ENCODE data around the gene PRC1. TPM values are rescaled to one million over a fixed set of nuclear protein-coding genes. Genes with fewer than 3 reads are reported as not detected.

The PRC1 gene
- polyA plus RNA-seq, 1 donor from 2014 or later: 18.2 TPM

GRCh38 chr15:90966262-90966661, 28.1 kb downstream of the PRC1 start:
- TF ChIP-seq POLR2AphosphoS5 (IDR thresholded peaks at IDR 0.05) (no peak), CTCF (IDR thresholded peaks at IDR 0.05; ENCODE audit: poor library complexity, severe bottlenecking) (no peak), EP300 (conservative IDR thresholded peaks at IDR 0.05; ENCODE audit: poor library complexity, severe bottlenecking) (no peak), REST (IDR thresholded peaks at IDR 0.05; ENCODE audit: borderline replicate concordance) (no peak), TAF1 (IDR thresholded peaks at IDR 0.05; ENCODE audit: low read depth) (no peak)
- Histone ChIP-seq H3K27ac (ENCODE audit: low read length) (no peak overlapping the region), H3F3A (ENCODE audit: insufficient read depth, low read length, poor library complexity, severe bottlenecking) (no peaks in the 10 kb centered on the region), H2AFZ (ENCODE audit: low read depth, low read length) (no peak overlapping the region), H4K20me1 (ENCODE audit: insufficient read depth) (no peaks in the 10 kb centered on the region), H3K79me2 (replicated peaks; ENCODE audit: insufficient read depth, low read length) (no peaks in the 10 kb centered on the region), H3K4me3 (ENCODE audit: low read length) (no peak overlapping the region), H3K36me3 (ENCODE audit: insufficient read depth, low read length) (no peaks in the 10 kb centered on the region), H3K9me3 (ENCODE audit: low read length) (no peaks in the 10 kb centered on the region), H3K9ac (ENCODE audit: low read length) (no peak overlapping the region), H3K27me3 (ENCODE audit: insufficient read depth, low read depth, low read length) (no peaks in the 10 kb centered on the region), H3K4me2 (ENCODE audit: low read length) (no peak overlapping the region), H3K9me2 (ENCODE audit: insufficient read depth, low read length) (no peaks in the 10 kb centered on the region)

GRCh38 chr15:90962021-90962420, 32.3 kb downstream of the PRC1 start:
- H3K27ac ChIP-seq (ENCODE audit: low read length): no peak overlapping the region

More at GRCh38 chr15:90962021-90962420, 32.3 kb downstream of the PRC1 start:
- H3K9me2 ChIP-seq (ENCODE audit: insufficient read depth, low read length): no peaks in the 10 kb centered on the region
- peaks cover 3% of the 10 kb centered on the region for H3K27me3 ChIP-seq (ENCODE audit: insufficient read depth, low read depth, low read length)
- no peaks in the 10 kb centered on the region for H3F3A ChIP-seq (ENCODE audit: insufficient read depth, low read length, poor library complexity, severe bottlenecking)
- H2AFZ ChIP-seq (ENCODE audit: low read depth, low read length): no peak overlapping the region
- H3K9me3 ChIP-seq (ENCODE audit: low read length): no peaks in the 10 kb centered on the region
- no peak overlapping the region for H3K9ac ChIP-seq (ENCODE audit: low read length)
- H3K4me3 ChIP-seq (ENCODE audit: low read length): no peak overlapping the region
- H4K20me1 ChIP-seq (ENCODE audit: insufficient read depth): no peaks in the 10 kb centered on the region
- H3K79me2 ChIP-seq (replicated peaks; ENCODE audit: insufficient read depth, low read length): no peaks in the 10 kb centered on the region
- H3K36me3 ChIP-seq (ENCODE audit: insufficient read depth, low read length): no peaks in the 10 kb centered on the region
- H3K4me2 ChIP-seq (ENCODE audit: low read length): no peak overlapping the region
- TF ChIP-seq CTCF (IDR thresholded peaks at IDR 0.05; ENCODE audit: poor library complexity, severe bottlenecking) (no peak), MXI1 (conservative IDR thresholded peaks at IDR 0.05; ENCODE audit: poor library complexity, severe bottlenecking) (no peak), POLR2AphosphoS5 (IDR thresholded peaks at IDR 0.05) (no peak), RAD21 (conservative IDR thresholded peaks at IDR 0.05) (no peak), EZH2 (IDR thresholded peaks at IDR 0.05; ENCODE audit: borderline replicate concordance, insufficient read depth, low read length, poor library complexity, severe bottlenecking) (no peak), SMC3 (conservative IDR thresholded peaks at IDR 0.05; ENCODE audit: poor library complexity) (no peak), TAF1 (IDR thresholded peaks at IDR 0.05; ENCODE audit: low read depth) (no peak), REST (IDR thresholded peaks at IDR 0.05; ENCODE audit: borderline replicate concordance) (no peak), EP300 (conservative IDR thresholded peaks at IDR 0.05; ENCODE audit: poor library complexity, severe bottlenecking) (no peak)

All from neural cell (in vitro differentiated cells).